Measurements from ENCODE around the gene BATF.

BATF gene

GRCh38 chr14:75591987-75592575 is 69.8 kb downstream of the BATF start:
- no peak for DNase-seq (ENCODE audit: low read depth in 2 of 2, low spot score in 1 of 2)

- DNase-seq (ENCODE audit: low read depth in 2 of 2, low spot score in 1 of 2) = no peak
Observed at GRCh38 chr14:75595226-75595625, 73.0 kb downstream of the BATF start.

Data from stimulated activated CD8-positive, alpha-beta memory T cell treated with anti-CD3 and anti-CD28 coated beads, Interleukin-4, amount 100 ng/mL, for 4 hours (primary cell).